Measurements from ENCODE around the gene MAP6D1.

The MAP6D1 gene

DNA sequence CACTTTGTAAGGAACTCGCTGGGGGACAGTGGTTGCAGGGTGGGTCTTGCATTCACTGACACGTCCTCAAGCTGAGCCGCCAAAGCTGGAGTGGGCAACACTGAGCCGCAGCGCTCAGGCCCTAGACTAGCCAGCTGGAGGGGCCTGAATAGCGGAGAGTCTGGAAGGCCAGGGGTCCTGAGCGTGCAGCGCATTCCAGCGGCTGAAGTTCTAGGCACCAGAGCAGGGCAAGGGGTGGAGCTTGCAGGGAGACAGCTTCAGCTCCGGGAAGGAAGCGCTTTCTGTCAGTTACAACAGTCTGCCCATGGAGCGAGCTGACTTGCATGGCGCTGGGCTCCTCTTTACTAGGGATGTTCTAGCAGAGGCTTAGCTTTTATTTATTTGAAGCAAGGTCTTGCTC, 2.7 kb downstream of the MAP6D1 start:
- DNase-seq: peak; percentile 68

DNA sequence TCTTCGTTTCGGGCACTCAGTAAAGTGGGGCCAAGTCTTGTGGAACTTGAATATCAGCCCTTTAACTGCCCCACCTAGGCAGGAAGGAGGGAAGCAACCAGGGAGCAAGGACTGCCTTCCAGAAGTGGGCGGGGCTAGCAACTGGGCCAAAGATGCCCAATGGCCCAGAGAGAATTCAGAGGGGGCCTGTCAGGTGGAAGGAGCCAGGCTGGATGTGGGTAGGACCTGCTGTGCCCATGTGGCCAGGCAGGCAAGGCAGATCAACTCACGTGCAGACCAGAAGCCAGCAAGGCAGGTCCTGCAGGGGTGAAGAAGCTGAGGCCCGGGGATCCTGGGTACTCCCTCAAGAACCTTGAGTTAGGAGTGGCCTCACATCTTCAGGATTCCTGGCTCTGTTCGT, 5.5 kb downstream of the MAP6D1 start:
- DNase-seq: no peak

DNA sequence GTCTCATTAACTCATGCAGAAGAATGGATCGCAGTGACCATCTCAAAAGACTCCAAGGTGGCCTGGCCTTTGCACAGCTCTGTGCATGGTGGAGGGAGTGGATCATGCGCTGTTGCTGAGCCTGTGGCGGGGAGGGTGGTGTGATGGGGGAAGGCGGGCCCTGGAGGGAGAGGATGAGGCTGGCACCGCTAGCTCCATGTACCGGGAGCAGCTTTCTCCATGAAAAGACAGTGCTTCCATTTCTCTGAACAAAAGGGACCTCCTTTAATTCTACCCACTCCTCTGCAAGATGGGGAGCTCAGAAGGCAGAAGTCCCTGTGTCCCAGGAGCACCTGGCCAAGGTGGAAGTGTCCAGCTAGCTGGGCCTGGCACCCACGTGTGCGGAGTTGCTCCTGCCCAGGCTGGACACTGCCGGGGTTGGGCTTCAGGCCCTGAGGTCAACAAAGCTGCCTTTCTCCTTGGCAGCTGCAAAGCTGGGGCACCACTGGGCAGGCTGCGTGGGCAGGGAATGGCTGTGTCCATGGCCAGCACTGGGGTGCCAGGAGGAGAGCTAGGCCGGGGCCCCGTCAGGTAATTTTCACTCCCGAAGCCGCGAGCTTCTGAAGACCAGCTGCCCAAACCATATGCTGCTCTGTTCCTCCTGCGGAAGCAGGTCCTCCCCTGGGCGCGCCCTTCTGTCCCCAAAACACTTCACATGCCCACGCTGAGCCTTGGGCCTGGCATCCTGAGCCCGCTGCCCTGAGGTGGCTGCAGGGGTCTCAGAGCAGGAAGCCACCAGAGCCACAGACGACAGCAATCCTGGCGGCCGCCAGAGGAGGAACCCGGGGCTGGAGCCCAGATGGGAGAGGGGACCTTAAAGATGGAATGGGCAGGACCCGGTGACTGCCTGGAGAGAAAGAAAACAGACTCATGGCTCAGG, 6.4 kb downstream of the MAP6D1 start:
- peak; percentile 96 for DNase-seq

DNA sequence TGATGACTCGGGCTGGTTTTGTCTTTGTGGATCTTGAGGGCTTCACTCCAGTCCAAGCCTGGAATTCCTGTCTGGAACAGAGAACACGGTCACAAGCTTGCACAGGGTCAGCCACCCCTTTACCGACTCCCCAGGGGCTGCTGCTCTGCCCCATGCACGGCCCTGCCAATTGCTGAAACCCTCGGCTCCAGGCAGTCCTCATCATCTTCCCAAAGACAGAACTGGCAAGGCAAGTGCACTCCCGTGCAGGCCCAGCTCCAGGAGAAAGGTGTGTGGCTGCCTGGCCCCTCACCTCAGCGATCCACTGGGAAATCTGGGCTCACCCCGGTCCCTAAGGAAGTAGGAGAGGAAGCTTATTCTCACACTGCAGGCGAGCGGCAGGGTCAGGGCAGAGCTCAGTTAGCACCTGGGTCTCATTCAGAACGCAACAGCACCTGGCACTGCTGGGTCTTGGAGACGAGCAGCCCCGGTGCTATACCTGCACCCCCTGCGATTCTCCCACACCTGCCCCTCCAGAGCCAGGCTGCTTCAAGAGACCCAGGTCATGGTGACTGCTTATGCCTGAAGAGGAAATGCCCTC, 7.2 kb downstream of the MAP6D1 start:
- no peak for DNase-seq

DNA sequence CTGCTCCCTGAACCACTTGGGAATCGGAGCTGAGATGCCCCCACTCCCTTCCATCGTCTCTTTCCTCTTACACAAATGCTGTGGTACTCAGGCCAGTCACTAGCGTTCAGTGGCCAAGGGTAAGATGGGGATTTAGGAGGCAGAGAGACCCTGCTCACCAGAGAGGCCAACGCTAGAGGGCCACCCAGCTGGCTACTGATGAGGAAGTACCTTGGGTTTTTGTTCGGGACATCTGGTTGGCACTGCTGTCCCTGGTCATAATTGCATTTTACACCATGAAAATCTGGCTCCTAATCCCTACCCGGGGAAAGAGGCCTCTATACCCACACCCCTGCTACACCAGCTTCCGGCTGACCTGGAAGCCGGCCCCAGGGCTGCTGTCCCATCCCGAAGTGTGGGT, 7.7 kb downstream of the MAP6D1 start:
- DNase-seq: no peak

DNA sequence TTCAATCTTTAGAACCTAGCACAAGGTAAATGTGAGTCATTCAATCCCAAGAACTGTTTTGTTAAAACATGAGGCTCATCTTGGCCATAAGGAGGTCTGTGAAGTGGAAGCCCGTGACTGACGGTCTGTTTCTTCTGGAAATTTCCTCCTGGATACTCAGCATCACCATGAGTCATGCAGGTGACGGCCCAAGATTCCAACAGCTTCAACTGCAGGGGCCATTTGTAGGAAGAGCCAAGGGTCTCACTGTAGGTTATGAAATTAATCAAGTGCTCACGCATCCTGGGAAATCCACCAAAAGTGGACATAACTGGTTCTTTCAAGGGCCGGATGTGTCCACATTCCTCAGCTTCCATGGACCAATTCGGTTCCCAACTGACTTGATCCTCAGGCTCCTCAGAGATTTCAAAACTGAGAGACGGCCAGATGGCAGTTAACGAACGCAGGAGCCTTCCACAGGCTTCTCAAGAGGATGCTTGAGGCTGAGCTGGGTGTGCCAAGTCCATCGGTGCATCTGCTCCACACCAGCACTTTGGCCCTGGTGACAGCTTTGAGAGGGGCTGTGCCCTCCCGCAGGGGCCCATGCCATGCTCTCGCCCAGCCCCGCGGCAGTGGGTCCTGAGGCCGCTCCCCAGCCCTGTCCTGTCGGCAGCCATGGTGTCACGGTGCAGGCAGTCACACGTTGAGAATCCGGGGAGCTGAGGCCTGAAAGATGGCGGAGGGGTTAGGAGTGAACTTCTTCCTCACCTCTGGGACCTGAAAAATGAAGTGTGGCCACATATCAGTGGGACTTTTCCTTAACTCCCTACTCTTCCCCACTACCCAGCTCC, 8.5 kb downstream of the MAP6D1 start:
- DNase-seq: no peak

DNA sequence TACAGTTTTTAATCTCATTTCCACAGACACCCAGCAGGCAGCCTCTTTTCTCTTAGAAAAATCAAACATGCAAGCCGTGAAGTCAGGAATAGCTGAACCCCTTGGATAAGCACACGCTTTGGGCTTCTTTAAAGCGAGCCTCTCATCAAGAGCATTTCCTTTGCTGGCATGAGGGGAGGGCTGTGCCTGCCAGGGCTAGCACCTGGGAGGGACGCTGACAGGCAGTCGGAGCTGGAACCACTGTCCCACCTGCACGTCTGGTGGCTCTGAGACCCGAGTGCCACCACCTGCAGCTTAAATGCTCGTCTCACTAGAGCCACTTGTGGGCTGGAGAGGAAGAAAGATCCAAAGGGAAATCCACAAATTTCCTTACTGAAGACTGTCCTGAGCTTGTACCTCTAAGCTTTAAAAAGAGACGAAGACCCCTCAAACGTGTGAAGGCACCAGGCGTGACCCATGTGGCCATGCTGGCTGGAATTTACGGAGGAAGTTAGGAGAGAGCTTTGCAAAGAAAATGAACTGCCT, 9.4 kb downstream of the MAP6D1 start:
- no peak for DNase-seq

GRCh38 chr3:183815563-183815940, 9.8 kb downstream of the MAP6D1 start:
- DNase-seq: no peak

DNA sequence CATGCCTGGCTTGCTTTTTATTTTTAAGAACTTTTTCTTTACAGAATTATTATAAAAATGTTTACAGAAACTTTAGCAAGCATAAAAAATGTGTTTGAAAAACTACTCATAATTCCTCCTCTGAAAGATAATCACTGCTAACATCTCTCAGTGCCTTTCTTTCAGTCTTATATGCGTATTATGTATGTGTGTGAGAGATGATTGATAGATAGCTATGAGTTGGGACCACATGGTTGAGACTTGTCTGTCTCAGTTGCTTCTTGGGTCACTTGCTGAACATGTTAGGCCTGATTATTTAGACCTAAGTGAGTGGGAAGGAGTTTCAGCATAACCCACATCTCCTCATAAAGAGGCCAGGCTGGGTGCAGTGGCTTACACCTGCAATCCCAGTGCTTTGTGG, 11.1 kb downstream of the MAP6D1 start:
- DNase-seq: no peak

DNA sequence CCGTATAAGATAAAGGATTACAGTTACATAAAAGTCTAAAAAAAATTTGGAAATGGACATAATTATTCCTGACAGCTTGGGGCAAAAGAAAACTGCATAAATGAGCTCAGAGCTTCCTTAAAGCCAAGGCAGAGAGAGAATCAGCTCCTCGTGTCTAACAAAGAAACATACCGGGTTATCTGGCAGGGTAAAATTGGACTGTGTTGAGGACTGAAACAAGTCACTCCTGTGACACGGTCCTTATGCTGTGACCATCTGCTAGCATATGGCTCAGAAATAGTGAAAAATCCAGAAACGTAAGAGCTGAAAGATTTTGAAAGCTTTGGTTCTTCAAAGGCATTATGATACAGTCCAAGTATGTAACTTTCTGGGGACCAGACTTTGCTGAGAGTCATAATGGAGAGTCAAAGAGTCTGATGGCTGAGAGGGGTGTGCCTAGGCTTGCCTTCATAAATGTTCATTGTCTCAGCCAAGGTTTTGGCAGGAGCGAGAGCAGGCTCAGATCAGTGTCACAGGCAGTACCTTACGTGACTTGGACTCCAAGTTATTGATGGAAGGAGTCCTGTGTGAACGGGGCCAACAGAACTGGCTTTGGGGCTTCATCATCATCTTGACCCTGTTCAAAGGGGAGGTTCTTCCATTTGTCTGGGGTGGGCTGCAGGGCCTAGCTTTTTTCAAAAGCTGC, 12.5 kb downstream of the MAP6D1 start:
- DNase-seq: peak; percentile 77

DNA sequence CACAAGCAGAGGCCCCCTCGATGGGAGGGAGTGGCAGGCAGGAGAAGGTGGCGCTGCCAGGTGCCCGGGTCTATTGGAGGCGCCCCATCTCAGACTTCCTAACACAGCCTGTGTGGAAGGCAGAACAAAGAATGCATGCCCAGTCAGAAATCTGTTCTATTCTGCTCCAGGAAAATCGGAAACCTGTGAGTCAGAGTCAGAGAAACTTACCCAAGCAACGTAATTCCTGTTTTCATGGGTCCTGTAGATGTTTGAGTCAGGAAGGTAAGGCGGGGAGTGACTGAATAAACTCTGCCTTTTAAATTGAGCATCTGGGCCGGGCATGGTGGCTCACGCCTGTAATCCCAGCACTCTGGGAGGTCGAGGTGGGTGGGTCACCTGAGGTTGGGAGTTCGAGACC, 13.7 kb downstream of the MAP6D1 start:
- DNase-seq: no peak

- DNase-seq: no peak
These were observed 14.5 kb downstream of the MAP6D1 start for GRCh38 chr3:183810643-183811594.

DNA sequence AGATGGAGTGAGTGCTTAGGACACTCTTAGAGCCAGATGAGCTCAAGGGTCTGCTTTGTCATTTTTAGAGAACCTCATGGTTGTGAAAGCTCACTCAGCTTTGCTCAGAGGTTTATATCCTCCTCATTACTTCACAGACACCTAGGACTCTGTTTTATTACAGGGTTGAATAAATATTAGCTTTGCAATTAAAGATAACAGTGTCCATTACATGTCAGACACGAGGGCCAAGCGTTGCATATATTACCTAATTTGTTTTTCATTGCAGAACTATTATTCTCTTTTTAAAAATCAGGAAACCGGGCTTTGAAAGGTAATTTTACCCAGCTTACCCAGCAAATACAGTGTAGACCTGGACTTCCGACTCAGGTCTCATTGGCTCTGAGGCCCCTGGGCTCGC, 16.1 kb downstream of the MAP6D1 start:
- DNase-seq: no peak

GRCh38 chr3:183808355-183808754, 17.0 kb downstream of the MAP6D1 start:
- DNase-seq: no peak

- no peak for DNase-seq
These were observed 17.5 kb downstream of the MAP6D1 start for GRCh38 chr3:183807881-183808280.

DNA sequence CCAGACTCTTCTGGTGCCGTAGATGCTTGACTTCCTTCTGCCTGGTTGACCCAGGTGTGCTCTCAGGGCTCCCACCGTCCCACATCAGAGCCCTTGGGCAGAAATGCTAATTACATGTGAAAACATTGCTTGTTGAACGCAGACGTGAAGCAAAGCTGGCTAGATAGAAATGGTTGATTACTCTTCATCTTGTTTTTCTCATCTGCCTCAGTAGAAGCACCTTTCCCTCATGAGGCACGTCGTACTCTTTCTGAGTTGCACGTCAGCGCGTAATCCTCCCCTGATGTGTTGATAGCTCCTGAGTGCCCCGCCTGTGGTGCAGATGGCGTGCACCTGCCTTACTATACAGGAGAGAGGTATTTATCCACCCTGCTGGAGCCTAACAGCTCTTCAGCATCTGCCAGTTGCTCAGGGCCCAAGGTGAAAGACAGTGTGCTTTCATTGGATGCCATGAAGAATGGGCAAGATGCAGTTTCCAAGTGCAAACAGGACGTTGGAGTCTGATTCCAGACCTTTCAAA, 18.1 kb downstream of the MAP6D1 start:
- no peak for DNase-seq

DNA sequence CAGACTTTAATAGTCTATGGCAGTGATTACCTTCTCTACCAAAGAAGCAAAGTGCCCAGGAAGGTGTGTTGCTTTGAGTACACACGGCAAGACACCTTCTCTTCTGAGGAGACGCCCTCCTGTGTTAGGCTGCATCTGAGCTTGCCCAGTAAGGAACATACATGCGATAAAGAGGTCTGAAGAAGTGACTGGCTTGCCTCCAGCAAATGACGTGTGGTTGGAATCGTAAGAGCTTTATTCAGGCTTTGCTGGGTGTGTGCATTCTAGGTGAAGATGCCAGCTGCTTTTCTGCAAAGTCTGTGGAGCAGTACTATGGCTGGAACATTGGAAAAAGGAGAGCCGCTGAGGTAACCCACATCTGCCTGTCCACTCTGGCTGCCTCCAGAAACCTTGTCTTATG, 22.4 kb downstream of the MAP6D1 start:
- no peak for DNase-seq

DNA sequence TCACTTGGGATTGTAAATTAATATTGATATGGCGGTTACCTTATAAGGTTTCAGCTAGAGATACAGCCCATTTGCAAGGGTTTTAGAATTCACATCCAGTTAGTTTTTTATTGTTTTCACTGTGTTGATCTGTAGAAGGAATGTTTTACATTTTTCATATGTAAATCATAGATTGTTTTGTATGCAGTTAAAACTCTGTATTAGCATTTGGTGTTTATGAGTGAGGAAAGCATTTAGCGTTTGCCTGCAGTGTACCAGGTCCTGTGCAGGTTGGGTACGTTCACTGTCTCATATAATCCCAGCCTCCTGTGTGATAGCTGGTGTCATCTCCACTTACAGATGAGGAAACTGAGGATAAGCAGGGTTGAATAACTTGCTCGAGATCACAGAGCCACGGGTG, 23.8 kb downstream of the MAP6D1 start:
- DNase-seq: no peak

DNA sequence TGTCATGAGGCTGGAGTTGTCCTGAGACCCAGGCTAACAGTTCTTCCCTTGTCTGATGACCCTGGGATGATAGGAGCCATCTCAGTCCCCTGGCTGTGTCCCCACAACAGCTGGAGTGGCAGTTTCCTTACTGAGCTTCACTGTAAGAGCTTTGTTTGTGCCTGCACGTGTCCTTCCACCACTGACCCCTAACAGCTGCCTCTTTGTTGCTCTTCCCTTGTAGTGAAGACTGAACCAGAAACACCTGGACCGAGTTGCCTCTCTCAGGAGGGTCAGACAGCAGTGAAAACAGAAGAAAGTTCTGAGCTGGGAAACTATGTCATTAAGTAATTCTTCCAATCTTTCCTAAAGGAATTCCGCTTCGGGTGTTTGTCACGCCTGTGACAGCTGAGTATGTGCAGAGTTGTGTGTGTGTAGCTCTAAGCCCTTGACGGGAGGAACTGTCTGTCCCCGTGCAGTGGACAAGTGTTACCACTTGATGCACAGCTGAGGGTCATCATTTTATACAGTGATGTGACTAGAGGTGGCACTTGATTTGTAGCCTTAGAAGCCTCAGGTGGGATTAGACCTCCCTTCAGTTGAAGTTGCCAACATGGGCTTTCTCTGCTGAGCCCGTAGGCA, 25.0 kb downstream of the MAP6D1 start:
- DNase-seq: peak; percentile 86

- DNase-seq: peak; percentile 21
These were observed 25.9 kb downstream of the MAP6D1 start for GRCh38 chr3:183799461-183799860.

DNA sequence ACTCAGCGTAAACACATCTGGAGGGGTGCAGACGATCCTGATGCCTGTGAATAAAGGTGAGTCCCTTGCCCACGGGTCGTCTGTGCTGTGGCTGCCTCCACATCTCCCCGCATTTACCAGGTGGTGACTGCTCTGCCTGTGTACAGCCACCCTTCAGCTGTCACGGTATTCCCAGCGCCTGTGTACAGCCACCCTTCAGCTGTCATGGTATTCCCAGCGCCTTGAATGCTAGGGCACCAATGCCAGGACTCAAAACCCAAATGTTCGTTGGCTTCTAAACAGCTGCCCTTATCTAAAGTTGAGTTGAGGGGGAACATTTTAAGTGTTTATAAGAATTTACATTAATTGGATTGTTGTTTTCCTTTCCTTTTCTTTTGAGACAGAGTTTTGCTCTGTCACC, 27.4 kb downstream of the MAP6D1 start:
- no peak for DNase-seq

Measured in midbrain (tissue), 1 donor.